GM10266 (cell line): ENCODE measurements around the gene RASGEF1C.

Experiments
- DNase-seq: peaks from one replicate; pipeline ENCODE4 v3.0.0; 2012; ENCODE audit errors: extremely low spot score
- CTCF ChIP-seq: IDR thresholded peaks from 2 replicates; pipeline ENCODE4 v1.5.1; 2012; ENCODE audit warnings: mild to moderate bottlenecking, low read depth; ENCODE audit not compliant: control insufficient read depth, insufficient read depth; ENCODE audit errors: missing control alignments

RASGEF1C gene

GRCh38 chr5:180081481-180081880 lies 127.5 kb downstream of the RASGEF1C start:
- no peak for DNase-seq
- no peak for TF ChIP-seq CTCF

GRCh38 chr5:180080486-180081280 lies 128.3 kb downstream of the RASGEF1C start:
- DNase-seq: no peak
- no peak for TF ChIP-seq CTCF

GRCh38 chr5:180079702-180080466 lies 129.1 kb downstream of the RASGEF1C start:
- DNase-seq: no peak
- TF ChIP-seq CTCF: no peak

GRCh38 chr5:180078348-180078747 lies 130.7 kb downstream of the RASGEF1C start:
- no peak for TF ChIP-seq CTCF
- DNase-seq: no peak

GRCh38 chr5:180077594-180078284 lies 131.3 kb downstream of the RASGEF1C start:
- TF ChIP-seq CTCF: no peak
- no peak for DNase-seq

GRCh38 chr5:180075703-180076102 lies 133.3 kb downstream of the RASGEF1C start:
- TF ChIP-seq CTCF: no peak
- DNase-seq: no peak

- DNase-seq: no peak
Observed at GRCh38 chr5:180074462-180074861, 134.5 kb downstream of the RASGEF1C start.

More at GRCh38 chr5:180074462-180074861, 134.5 kb downstream of the RASGEF1C start:
- no peak for TF ChIP-seq CTCF
